ENCODE data around the gene GFOD1. TPM values are rescaled to one million over a fixed set of nuclear protein-coding genes. Genes with fewer than 3 reads are reported as not detected.
A peak's percentile ranks its signal among the peaks of the same experiment; 100 is the strongest.

The GFOD1 gene
- total and polyA plus RNA-seq, 11 donors, result 16.2 to 65.8 (median 41.5) TPM

DNA sequence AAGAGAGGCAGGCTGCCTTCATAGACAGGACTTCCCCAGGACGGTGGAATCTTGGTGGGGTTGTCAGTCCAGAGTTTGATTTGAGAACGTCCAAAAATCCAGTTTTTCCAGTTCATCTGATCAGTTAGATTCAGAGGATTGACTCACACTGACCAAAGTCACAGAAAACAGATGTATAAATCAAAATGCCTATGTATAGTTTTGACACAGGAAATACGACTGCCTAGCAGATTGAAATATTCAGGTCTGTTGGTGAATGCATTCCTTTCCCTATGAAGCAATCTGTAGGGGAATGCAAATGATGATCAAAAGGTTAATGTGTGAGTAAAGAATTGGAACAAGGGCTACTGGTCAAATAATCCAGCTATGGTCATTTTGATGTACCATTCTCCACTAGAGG, 29.7 kb upstream of the GFOD1 start:
- no peak overlapping the region for H3K4me3 ChIP-seq
- WGBS, 4 donors, result 79 to 83% (median 81%) methylated on average over 3 of the region's 3 CpGs
- H3K27ac ChIP-seq, result no peak overlapping the region
- ATAC-seq, result no peak
- intact Hi-C loops (cut with DNase I), result no loop called here
- peaks cover 0 to 5% (median 0%) of the 10 kb centered on the region in 12 donors for H3K9me3 ChIP-seq
- no peaks in the 10 kb centered on the region for H3K36me3 ChIP-seq
- DNase-seq, result no peak
- no peak for TF ChIP-seq POLR2A (IDR thresholded peaks at IDR 0.05)
- TF ChIP-seq CTCF (IDR thresholded peaks at IDR 0.05), result no peak
- no peaks in the 10 kb centered on the region for H3K27me3 ChIP-seq
- peaks cover 0 to 4% (median 0%) of the 10 kb centered on the region in 12 donors for H3K4me1 ChIP-seq

DNA sequence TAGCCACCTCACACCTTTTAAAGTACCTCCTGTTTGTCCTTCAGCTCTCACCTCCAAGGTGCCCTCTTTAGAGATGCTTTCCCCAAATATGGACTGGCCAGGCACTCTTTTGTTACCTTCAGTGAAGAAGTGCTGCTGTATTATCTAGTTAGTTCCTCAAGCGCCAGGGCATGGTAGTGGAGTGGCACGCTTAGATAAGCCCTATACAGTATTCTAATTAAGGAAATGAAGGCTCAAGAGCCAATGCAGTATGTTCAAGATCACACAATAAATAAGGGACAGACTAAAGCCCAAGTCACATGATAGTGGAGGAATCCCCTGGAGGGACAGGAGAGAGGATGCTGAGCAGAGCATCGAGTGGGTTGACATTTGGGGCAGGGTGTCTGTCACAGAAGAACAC, 28.5 kb upstream of the GFOD1 start:
- no peak overlapping the region for H3K27ac ChIP-seq
- ATAC-seq (no peak), DNase-seq (no peak)
- no peak overlapping the region for H3K4me3 ChIP-seq
- no peaks in the 10 kb centered on the region for H3K27me3 ChIP-seq
- H3K9me3 ChIP-seq, result peaks cover 0 to 5% (median 0%) of the 10 kb centered on the region in 12 donors
- 68 to 76% (median 72%) methylated on average over 3 of the region's 3 CpGs for WGBS, 4 donors
- intact Hi-C loops (cut with DNase I), result no loop called here
- H3K36me3 ChIP-seq, result no peaks in the 10 kb centered on the region
- H3K4me1 ChIP-seq, result peaks cover 0 to 13% (median 7%) of the 10 kb centered on the region in 12 donors
- TF ChIP-seq POLR2A (IDR thresholded peaks at IDR 0.05), result no peak
- TF ChIP-seq CTCF (IDR thresholded peaks at IDR 0.05), result no peak

GRCh38 chr6:13513626-13514502, 26.5 kb upstream of the GFOD1 start:
- ATAC-seq (no peak), DNase-seq (peak in 1 of 5 donors; percentile 3)
- intact Hi-C loops (cut with DNase I), result no loop called here
- no peak for TF ChIP-seq POLR2A (IDR thresholded peaks at IDR 0.05)
- no peak for TF ChIP-seq CTCF (IDR thresholded peaks at IDR 0.05)
- H3K9me3 ChIP-seq, result no peaks in the 10 kb centered on the region
- H3K27ac ChIP-seq, result no peak overlapping the region
- H3K27me3 ChIP-seq, result no peaks in the 10 kb centered on the region
- no peak overlapping the region for H3K4me3 ChIP-seq
- peaks cover 0 to 28% (median 11%) of the 10 kb centered on the region in 12 donors for H3K4me1 ChIP-seq
- no peaks in the 10 kb centered on the region for H3K36me3 ChIP-seq
- 88 to 90% (median 88%) methylated on average over 16 of the region's 16 CpGs for WGBS, 4 donors

DNA sequence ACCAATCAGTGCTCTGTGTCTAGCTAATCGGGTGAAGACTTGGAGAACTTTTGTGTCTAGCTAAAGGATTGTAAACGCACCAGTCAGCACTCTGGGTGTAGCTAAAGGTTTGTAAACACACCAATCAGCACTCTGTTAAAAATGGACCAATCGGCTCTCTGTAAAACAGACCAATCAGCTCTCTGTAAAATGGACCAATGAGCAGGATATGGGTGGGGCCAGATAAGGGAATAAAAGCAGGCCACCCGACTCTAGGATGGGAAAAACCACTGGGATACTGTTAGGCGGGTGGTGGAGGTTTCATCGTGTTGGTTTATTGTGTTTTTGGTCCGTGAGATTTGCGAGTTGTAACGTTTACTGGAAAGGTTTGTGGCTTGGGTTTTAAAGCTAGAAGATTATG, 25.5 kb upstream of the GFOD1 start:
- TF ChIP-seq CTCF (IDR thresholded peaks at IDR 0.05) (no peak), POLR2A (IDR thresholded peaks at IDR 0.05) (no peak)
- no peak for DNase-seq
- H3K4me3 ChIP-seq, result peak overlapping the region in 1 of 12 donors; percentile 20
- intact Hi-C loops (cut with DNase I), result no loop called here
- no peak for ATAC-seq
- WGBS, 4 donors, result 85 to 97% (median 92%) methylated on average over 9 of the region's 9 CpGs
- H3K9me3 ChIP-seq, result no peaks in the 10 kb centered on the region
- H3K27me3 ChIP-seq, result no peaks in the 10 kb centered on the region
- H3K4me1 ChIP-seq, result peaks cover 0 to 37% (median 14%) of the 10 kb centered on the region in 12 donors
- H3K36me3 ChIP-seq, result no peaks in the 10 kb centered on the region
- H3K27ac ChIP-seq, result no peak overlapping the region

All from heart left ventricle (tissue), 16 donors.